Neural cell (in vitro differentiated cells): ENCODE results near the gene CSF2.

Experiments
- EZH2 ChIP-seq: fragments of 200-600, 300-800 bp; shearing (Covaris generic), sonication (generic); IDR thresholded peaks from 2 replicates; pipeline ENCODE4 v1.6.1; 2014; ENCODE audit warnings: antibody characterized with exemption, low read length, borderline replicate concordance, mild to moderate bottlenecking; ENCODE audit not compliant: insufficient read depth, poor library complexity, severe bottlenecking
- TAF1 ChIP-seq: IDR thresholded peaks from 2 replicates; pipeline ENCODE4 v1.6.1; 2012; ENCODE audit warnings: low read depth
- TF ChIP-seq, protein P1 (sequence below): fragments of 450-650 bp; IDR thresholded peaks from 2 replicates; pipeline ENCODE4 v1.5.1; 2014; ENCODE audit warnings: antibody characterized with exemption, mild to moderate bottlenecking, moderate library complexity; ENCODE audit not compliant: poor library complexity, severe bottlenecking

- TF ChIP-seq EZH2 = no peak
- TF ChIP-seq, protein P1, sequence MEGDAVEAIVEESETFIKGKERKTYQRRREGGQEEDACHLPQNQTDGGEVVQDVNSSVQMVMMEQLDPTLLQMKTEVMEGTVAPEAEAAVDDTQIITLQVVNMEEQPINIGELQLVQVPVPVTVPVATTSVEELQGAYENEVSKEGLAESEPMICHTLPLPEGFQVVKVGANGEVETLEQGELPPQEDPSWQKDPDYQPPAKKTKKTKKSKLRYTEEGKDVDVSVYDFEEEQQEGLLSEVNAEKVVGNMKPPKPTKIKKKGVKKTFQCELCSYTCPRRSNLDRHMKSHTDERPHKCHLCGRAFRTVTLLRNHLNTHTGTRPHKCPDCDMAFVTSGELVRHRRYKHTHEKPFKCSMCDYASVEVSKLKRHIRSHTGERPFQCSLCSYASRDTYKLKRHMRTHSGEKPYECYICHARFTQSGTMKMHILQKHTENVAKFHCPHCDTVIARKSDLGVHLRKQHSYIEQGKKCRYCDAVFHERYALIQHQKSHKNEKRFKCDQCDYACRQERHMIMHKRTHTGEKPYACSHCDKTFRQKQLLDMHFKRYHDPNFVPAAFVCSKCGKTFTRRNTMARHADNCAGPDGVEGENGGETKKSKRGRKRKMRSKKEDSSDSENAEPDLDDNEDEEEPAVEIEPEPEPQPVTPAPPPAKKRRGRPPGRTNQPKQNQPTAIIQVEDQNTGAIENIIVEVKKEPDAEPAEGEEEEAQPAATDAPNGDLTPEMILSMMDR = no peak
- TF ChIP-seq TAF1 = no peak
Measured at GRCh38 chr5:132030610-132031009, 43.0 kb upstream of the CSF2 start.
